ENCODE measurements around the gene BACH1.

The BACH1 gene

GRCh38 chr21:29260461-29260860, 38.3 kb upstream of the BACH1 start:
- TF ChIP-seq EZH2phosphoT487 (conservative IDR thresholded peaks at IDR 0.05; ENCODE audit: low read length) (no peak), CTCF (IDR thresholded peaks at IDR 0.05; ENCODE audit: insufficient read depth, low read length, poor library complexity, severe bottlenecking) (no peak)
- Histone ChIP-seq H3K9me2 (replicated peaks; ENCODE audit: insufficient read depth, low read length) (no peaks in the 10 kb centered on the region), H3K79me2 (ENCODE audit: insufficient read depth, low read length) (no peaks in the 10 kb centered on the region), H3K36me3 (ENCODE audit: low read length) (no peaks in the 10 kb centered on the region), H3K4me2 (ENCODE audit: low read depth, low read length, poor library complexity, severe bottlenecking) (no peak overlapping the region), H3K27me3 (ENCODE audit: low read length) (no peaks in the 10 kb centered on the region), H3K9me3 (ENCODE audit: insufficient read depth, low read length) (no peaks in the 10 kb centered on the region), H3K9ac (ENCODE audit: low read length) (no peak overlapping the region), H3K4me3 (ENCODE audit: insufficient read depth, low read length, poor library complexity, severe bottlenecking) (no peak overlapping the region), H3F3A (ENCODE audit: insufficient read depth) (no peaks in the 10 kb centered on the region), H4K20me1 (ENCODE audit: low read depth, low read length) (no peaks in the 10 kb centered on the region), H2AFZ (ENCODE audit: low read depth, low read length, severe bottlenecking) (no peak overlapping the region), H3K27ac (ENCODE audit: low read depth, low read length) (no peak overlapping the region)

GRCh38 chr21:29261555-29262540, 36.9 kb upstream of the BACH1 start:
- Histone ChIP-seq H3F3A (ENCODE audit: insufficient read depth) (no peaks in the 10 kb centered on the region), H3K27me3 (ENCODE audit: low read length) (no peaks in the 10 kb centered on the region), H2AFZ (ENCODE audit: low read depth, low read length, severe bottlenecking) (no peak overlapping the region), H3K9me3 (ENCODE audit: insufficient read depth, low read length) (no peaks in the 10 kb centered on the region), H4K20me1 (ENCODE audit: low read depth, low read length) (no peaks in the 10 kb centered on the region), H3K27ac (ENCODE audit: low read depth, low read length) (no peak overlapping the region), H3K4me2 (ENCODE audit: low read depth, low read length, poor library complexity, severe bottlenecking) (no peak overlapping the region), H3K4me3 (ENCODE audit: insufficient read depth, low read length, poor library complexity, severe bottlenecking) (no peak overlapping the region), H3K79me2 (ENCODE audit: insufficient read depth, low read length) (no peaks in the 10 kb centered on the region), H3K9me2 (replicated peaks; ENCODE audit: insufficient read depth, low read length) (no peaks in the 10 kb centered on the region), H3K36me3 (ENCODE audit: low read length) (no peaks in the 10 kb centered on the region), H3K9ac (ENCODE audit: low read length) (no peak overlapping the region)
- TF ChIP-seq CTCF (IDR thresholded peaks at IDR 0.05; ENCODE audit: insufficient read depth, low read length, poor library complexity, severe bottlenecking) = no peak
- no peak for TF ChIP-seq EZH2phosphoT487 (conservative IDR thresholded peaks at IDR 0.05; ENCODE audit: low read length)

GRCh38 chr21:29264721-29265120, 34.0 kb upstream of the BACH1 start:
- Histone ChIP-seq H3K27me3 (ENCODE audit: low read length) (no peaks in the 10 kb centered on the region), H3F3A (ENCODE audit: insufficient read depth) (no peaks in the 10 kb centered on the region), H2AFZ (ENCODE audit: low read depth, low read length, severe bottlenecking) (no peak overlapping the region), H3K36me3 (ENCODE audit: low read length) (no peaks in the 10 kb centered on the region), H3K9me2 (replicated peaks; ENCODE audit: insufficient read depth, low read length) (no peaks in the 10 kb centered on the region), H3K27ac (ENCODE audit: low read depth, low read length) (no peak overlapping the region), H4K20me1 (ENCODE audit: low read depth, low read length) (no peaks in the 10 kb centered on the region), H3K9ac (ENCODE audit: low read length) (no peak overlapping the region), H3K79me2 (ENCODE audit: insufficient read depth, low read length) (no peaks in the 10 kb centered on the region), H3K4me2 (ENCODE audit: low read depth, low read length, poor library complexity, severe bottlenecking) (no peak overlapping the region), H3K4me3 (ENCODE audit: insufficient read depth, low read length, poor library complexity, severe bottlenecking) (no peak overlapping the region), H3K9me3 (ENCODE audit: insufficient read depth, low read length) (no peaks in the 10 kb centered on the region)
- TF ChIP-seq CTCF (IDR thresholded peaks at IDR 0.05; ENCODE audit: insufficient read depth, low read length, poor library complexity, severe bottlenecking) (no peak), EZH2phosphoT487 (conservative IDR thresholded peaks at IDR 0.05; ENCODE audit: low read length) (no peak)

All from SU-DHL-6 (cell line).